DOHH2 (cell line): Measurements from ENCODE around the gene CRACR2A.

Experiments used
- CTCF ChIP-seq: fragments of 200-600 bp; sonication (generic); IDR thresholded peaks from one replicate; pipeline ENCODE4 v1.5.1; 2014; ENCODE audit warnings: antibody characterized with exemption, mild to moderate bottlenecking, low read depth, low read length; ENCODE audit not compliant: poor library complexity, severe bottlenecking
- EZH2phosphoT487 ChIP-seq: fragments of 200-600 bp; sonication (generic); IDR thresholded peaks from 2 replicates; pipeline ENCODE4 v1.6.1; 2017; ENCODE audit warnings: borderline replicate concordance, mild to moderate bottlenecking, antibody characterized with exemption, low read length, moderate library complexity, mixed read lengths

- TF ChIP-seq CTCF (no peak), EZH2phosphoT487 (no peak)
These were observed 38.5 kb upstream of the CRACR2A start for GRCh38 chr12:3791256-3791874.
